H1 (cell line): ENCODE data around the gene CKS1B. TPM values are rescaled to one million over a fixed set of nuclear protein-coding genes. Genes with fewer than 3 reads are reported as not detected.

Experiments used
- CTCF ChIA-PET: fragments of 300-600 bp; sonication (Branson Sonifier 250); formaldehyde crosslinking; loops from one replicate; lab custom pipeline; 2021; ENCODE audit not compliant: partially characterized antibody; lab: Charles Lee
- POLR2A ChIA-PET: fragments of 300-600 bp; sonication (Branson Sonifier 250); formaldehyde crosslinking; loops from one replicate; lab custom pipeline; 2021; ENCODE audit warnings: inconsistent platforms; ENCODE audit not compliant: partially characterized antibody; lab: Charles Lee
- DNase-seq, 2 experiments: peaks; one replicate each; pipeline versions ENCODE4 v3.0.0 to v3.0.0-alpha.2; 2010 to 2022; ENCODE audit warnings: low spot score in 2 of 2, low read depth in 1 of 2, mixed read lengths in 1 of 2
- FAIRE-seq: peaks from 2 replicates; lab custom pipeline; 2011; peaks lifted over from hg19 to GRCh38; lab: Jason Lieb, UNC
- H2AFZ ChIP-seq: 2 replicates; pipeline ENCODE4 v1.8.1; 2012; ENCODE audit warnings: low read length, inconsistent platforms
- H2AK5ac ChIP-seq: 2 replicates; pipeline ENCODE4 v1.6.1; 2013; ENCODE audit warnings: low read depth, low read length
- H2BK120ac ChIP-seq: replicated peaks from 2 replicates; pipeline ENCODE3; 2013; ENCODE audit warnings: low read depth, low read length, inconsistent platforms
- H2BK12ac ChIP-seq: 2 replicates; pipeline ENCODE4 v1.6.1; 2013; ENCODE audit warnings: low read depth, low read length
- H2BK15ac ChIP-seq: 2 replicates; pipeline ENCODE4 v1.6.1; 2013; ENCODE audit warnings: low read length
- H2BK20ac ChIP-seq: 2 replicates; pipeline ENCODE4 v1.6.1; 2013; ENCODE audit warnings: low read length
- H2BK5ac ChIP-seq: 2 replicates; pipeline ENCODE4 v1.6.1; 2013; ENCODE audit warnings: low read depth, low read length
- H3K14ac ChIP-seq: 2 replicates; pipeline ENCODE4 v1.6.1; 2013; ENCODE audit warnings: inconsistent platforms; ENCODE audit not compliant: insufficient read length
- H3K18ac ChIP-seq: 2 replicates; pipeline ENCODE4 v1.6.1; 2013; ENCODE audit warnings: low read length; ENCODE audit errors: extremely low read depth
- H3K23ac ChIP-seq: 2 replicates; pipeline ENCODE4 v1.6.1; 2013; ENCODE audit warnings: inconsistent platforms; ENCODE audit not compliant: insufficient read length
- H3K23me2 ChIP-seq: 2 replicates; pipeline ENCODE4 v1.6.1; 2013; ENCODE audit warnings: low read depth, low read length
- H3K27ac ChIP-seq: 2 replicates; pipeline ENCODE4 v1.6.1; 2011; ENCODE audit warnings: low read depth, low read length, inconsistent platforms
- H3K27me3 ChIP-seq, 4 experiments: replicated peaks in 1 of 4; 1 replicate in 1 of 4; 2 replicates in 3 of 4; pipeline versions ENCODE4 v1.6.1 to v1.8.1; 2011 to 2013; ENCODE audit warnings: low read length in 3 of 4, mild to moderate bottlenecking in 3 of 4, inconsistent platforms in 2 of 4, mixed read lengths in 2 of 4, moderate library complexity in 1 of 4; ENCODE audit not compliant: control insufficient read depth in 3 of 4, insufficient read depth in 3 of 4; ENCODE audit errors: extremely low read depth in 1 of 4
- H3K36me3 ChIP-seq, 4 experiments: 2 replicates each; pipeline versions ENCODE4 v1.6.1 to v1.8.1; 2011 to 2013; ENCODE audit warnings: mild to moderate bottlenecking in 4 of 4, low read length in 3 of 4, moderate library complexity in 2 of 4, control low read depth in 1 of 4, inconsistent platforms in 1 of 4; ENCODE audit not compliant: insufficient read depth in 4 of 4, control insufficient read depth in 2 of 4
- H3K4ac ChIP-seq: replicated peaks from 2 replicates; pipeline ENCODE3; 2013; ENCODE audit warnings: low read length, low read depth, mixed read lengths, inconsistent platforms; ENCODE audit not compliant: insufficient read length
- H3K4me1 ChIP-seq, 4 experiments: replicated peaks in 1 of 4; 1 replicate in 1 of 4; 2 replicates in 3 of 4; pipeline versions ENCODE4 v1.6.1 to v1.8.1; 2011 to 2013; ENCODE audit warnings: low read length in 3 of 4, inconsistent platforms in 2 of 4, mixed read lengths in 1 of 4; ENCODE audit not compliant: insufficient read depth in 4 of 4, control insufficient read depth in 3 of 4
- H3K4me2 ChIP-seq, 2 experiments: 2 replicates each; pipeline versions ENCODE4 v1.6.1 to v1.8.1; 2011 to 2013; ENCODE audit warnings: low read depth in 2 of 2, low read length in 2 of 2, control low read depth in 1 of 2, inconsistent platforms in 1 of 2, mild to moderate bottlenecking in 1 of 2; ENCODE audit not compliant: insufficient read depth in 1 of 2
- H3K4me3 ChIP-seq, 4 experiments: fragments of 200-600, 300-600 bp in 1 of 4; sonication (generic), shearing (Covaris generic), sonication (Bioruptor Twin) in 1 of 4; 2 replicates each; pipeline versions ENCODE4 v1.5.1 to v1.8.1; 2011 to 2016; ENCODE audit warnings: low read length in 4 of 4, low read depth in 3 of 4, control low read depth in 2 of 4, inconsistent platforms in 2 of 4, mild to moderate bottlenecking in 2 of 4, mixed read lengths in 1 of 4, moderate library complexity in 1 of 4; ENCODE audit not compliant: insufficient read depth in 2 of 4; ENCODE audit errors: extremely low read depth in 1 of 4
- H3K56ac ChIP-seq: replicated peaks from 2 replicates; pipeline ENCODE3; 2013; ENCODE audit warnings: low read depth, mild to moderate bottlenecking, mixed read lengths, low read length, inconsistent platforms; ENCODE audit not compliant: insufficient read length
- H3K79me1 ChIP-seq: 2 replicates; pipeline ENCODE4 v1.6.1; 2013; ENCODE audit warnings: low read depth, low read length, control low read depth
- H3K79me2 ChIP-seq, 2 experiments: 2 replicates each; pipeline versions ENCODE4 v1.6.1 to v1.8.1; 2012 to 2013; ENCODE audit warnings: low read length in 2 of 2, mild to moderate bottlenecking in 2 of 2, inconsistent platforms in 1 of 2; ENCODE audit not compliant: insufficient read depth in 2 of 2, control insufficient read depth in 1 of 2
- H3K9ac ChIP-seq, 4 experiments: replicated peaks in 1 of 4; 1 replicate in 1 of 4; 2 replicates in 3 of 4; pipeline versions ENCODE4 v1.6.1 to v1.8.1; 2011 to 2013; ENCODE audit warnings: low read depth in 3 of 4, low read length in 3 of 4, control low read depth in 2 of 4, mild to moderate bottlenecking in 2 of 4, moderate library complexity in 2 of 4, inconsistent platforms in 1 of 4; ENCODE audit errors: extremely low read depth in 1 of 4
- H3K9me3 ChIP-seq, 2 experiments: 2 replicates each; pipeline versions ENCODE4 v1.6.1 to v1.8.1; 2012 to 2013; ENCODE audit warnings: mild to moderate bottlenecking in 2 of 2, moderate library complexity in 2 of 2, control low read depth in 1 of 2, inconsistent platforms in 1 of 2, low read depth in 1 of 2, low read length in 1 of 2, mixed read lengths in 1 of 2; ENCODE audit not compliant: insufficient read depth in 2 of 2
- H4K20me1 ChIP-seq, 2 experiments: replicated peaks in 1 of 2; 2 replicates each; pipeline versions ENCODE3 to v1.8.1; 2011 to 2013; ENCODE audit warnings: inconsistent platforms in 2 of 2, low read length in 2 of 2, mild to moderate bottlenecking in 1 of 2; ENCODE audit not compliant: insufficient read depth in 2 of 2, control insufficient read depth in 1 of 2
- H4K5ac ChIP-seq: 2 replicates; pipeline ENCODE4 v1.6.1; 2013; ENCODE audit warnings: low read length, low read depth, mixed read lengths, inconsistent platforms; ENCODE audit not compliant: insufficient read length
- H4K8ac ChIP-seq: 2 replicates; pipeline ENCODE4 v1.8.0; 2013; ENCODE audit warnings: mild to moderate bottlenecking, moderate library complexity, low read length, inconsistent platforms; ENCODE audit not compliant: insufficient read depth; ENCODE audit errors: extremely low read depth
- H4K91ac ChIP-seq: replicated peaks from 2 replicates; pipeline ENCODE3; 2013; ENCODE audit warnings: low read length, mixed read lengths, inconsistent platforms; ENCODE audit not compliant: insufficient read length
- ASH2L ChIP-seq: fragments of 200-600, 300-600 bp; sonication (generic); IDR thresholded peaks from one replicate; pipeline ENCODE4 v1.7.1; 2017; ENCODE audit warnings: low read length
- BACH1 ChIP-seq: IDR thresholded peaks from 2 replicates; pipeline ENCODE4 v1.6.1; 2012; ENCODE audit warnings: low read length, improper control_type of control experiment
- BCL11A ChIP-seq, 2 experiments: IDR thresholded peaks; one replicate each; pipeline ENCODE4 v1.6.1; 2011; ENCODE audit warnings: low read depth in 2 of 2, low read length in 2 of 2, mild to moderate bottlenecking in 2 of 2
- BRCA1 ChIP-seq: IDR thresholded peaks from 2 replicates; pipeline ENCODE4 v1.6.1; 2012; ENCODE audit warnings: low read depth, low read length, improper control_type of control experiment
- EGR1 ChIP-seq: IDR thresholded peaks from 2 replicates; pipeline ENCODE4 v1.6.1; 2011; ENCODE audit warnings: low read depth, low read length, borderline replicate concordance
- EZH2 ChIP-seq: fragments of 200-600 bp; sonication (generic); IDR thresholded peaks from 2 replicates; pipeline ENCODE4 v1.7.1; 2012; ENCODE audit warnings: low read depth, mild to moderate bottlenecking, moderate library complexity, low read length, inconsistent platforms; ENCODE audit not compliant: severe bottlenecking
- FOSL1 ChIP-seq: IDR thresholded peaks from 2 replicates; pipeline ENCODE4 v1.6.1; 2011; ENCODE audit warnings: mild to moderate bottlenecking, low read depth, low read length, moderate library complexity; ENCODE audit not compliant: insufficient read depth
- HDAC2 ChIP-seq, 2 experiments: fragments of 300-600 bp in 1 of 2; sonication (generic) in 1 of 2; IDR thresholded peaks; 2 replicates each; pipeline ENCODE4 v1.6.1; 2011 to 2012; ENCODE audit warnings: low read depth in 2 of 2, low read length in 2 of 2, mild to moderate bottlenecking in 2 of 2, moderate library complexity in 2 of 2, borderline replicate concordance in 1 of 2, inconsistent platforms in 1 of 2
- JUN ChIP-seq: IDR thresholded peaks from 2 replicates; pipeline ENCODE4 v1.6.1; 2011; ENCODE audit warnings: low read depth, mild to moderate bottlenecking, improper control_type of control experiment, low read length
- PHF8 ChIP-seq: fragments of 200-600 bp; sonication (generic); conservative IDR thresholded peaks from 2 replicates; pipeline ENCODE4 v1.7.1; 2012; ENCODE audit warnings: low read depth, mild to moderate bottlenecking, inconsistent platforms, low read length, moderate library complexity
- POLR2A ChIP-seq, 2 experiments: IDR thresholded peaks; 1 replicate in 1 of 2; 2 replicates in 1 of 2; pipeline ENCODE4 v1.6.1; 2011; ENCODE audit warnings: low read depth in 2 of 2, low read length in 2 of 2, mild to moderate bottlenecking in 2 of 2; ENCODE audit errors: control extremely low read depth in 1 of 2
- POU5F1 ChIP-seq: IDR thresholded peaks from 2 replicates; pipeline ENCODE4 v1.6.1; 2011; ENCODE audit warnings: low read depth, mild to moderate bottlenecking, low read length, moderate library complexity
- RNF2 ChIP-seq: fragments of 200-900, 300-1000 bp; sonication (generic); IDR thresholded peaks from 2 replicates; pipeline ENCODE4 v1.7.1; 2016; ENCODE audit warnings: borderline replicate concordance, low read depth, mild to moderate bottlenecking, antibody characterized with exemption, low read length; ENCODE audit not compliant: poor library complexity, severe bottlenecking; ENCODE audit errors: missing control alignments
- SP2 ChIP-seq: IDR thresholded peaks from 2 replicates; pipeline ENCODE4 v1.6.1; 2012; ENCODE audit warnings: mild to moderate bottlenecking, low read length, inconsistent platforms
- WGBS, 2 experiments: shearing (Covaris generic) in 1 of 2; methylation state at CpG; one replicate each; pipeline versions ENCODE4 v1.1.6 to v1.1.7; 2013 to 2015; ENCODE audit warnings: low lambda C conversion rate in 2 of 2, mixed read lengths in 2 of 2, inconsistent platforms in 1 of 2, low coverage in 1 of 2, missing lambda C conversion rate in 1 of 2; ENCODE audit not compliant: insufficient replicate concordance in 2 of 2, insufficient coverage in 1 of 2, insufficient read length in 1 of 2; ENCODE audit errors: extremely low coverage in 1 of 2, missing lambda C conversion rate in 1 of 2; 5-methylcytosine and 5-hydroxymethylcytosine counted together
- polyA plus RNA-seq, 7 experiments: library from polyadenylated mRNA; depleted of rRNA in 3 of 7; stranded (reverse) in 5 of 7; unstranded in 2 of 7; fragments of >200 nt in 5 of 7; fragments of 200-250 nt in 2 of 7; gene quantifications; 1 replicate in 5 of 7; 2 replicates in 1 of 7; 4 replicates in 1 of 7; pipeline versions ENCODE4 v1.2.1 to v1.2.3, GENCODE V29; 2011 to 2013; ENCODE audit warnings: missing spikeins in 2 of 7, mixed read lengths in 2 of 7
- total RNA-seq: library from RNA; stranded (reverse); fragmentation: NEBNext Ultra II Directional; extraction: Animal tissue kit (Norgen Biotek cat#: 25700); gene quantifications from 2 replicates; pipeline ENCODE4 v1.2.1, GENCODE V29; 2021

The CKS1B gene
- total and polyA plus RNA-seq, 2 of the 8 experiments (the other 6 are each of a cell fraction or from before 2014, with no cell fraction given) = 294 to 1,025 TPM

GRCh38 chr1:154966111-154966510, 8.4 kb upstream of the CKS1B start:
- no peak overlapping the region for H3K4me3 ChIP-seq
- H4K20me1 ChIP-seq = peaks cover 9 to 13% of the 10 kb centered on the region in 2 experiments
- no peak overlapping the region for H2AK5ac ChIP-seq
- H3K4ac ChIP-seq = no peak overlapping the region
- no peak overlapping the region for H2BK120ac ChIP-seq
- ChIA-PET POLR2A (interaction anchor here (1.8 to 42.8 kb wide), 3 partner anchors 7 to 22 kb away, joined by 7 to 662 read pairs (median 662); partner anchors contain the start of genes CKS1B, FLAD1, LENEP and PBXIP1), CTCF (interaction anchor here (0.8 to 8.2 kb wide), 6 partner anchors 10 to 119 kb away, joined by 3 to 113 read pairs (median 3); partner anchors contain the start of genes FLAD1, LENEP and PBXIP1)
- peaks cover 6 to 38% of the 10 kb centered on the region in 2 experiments; a peak in 3 of 4 replicates for H3K79me2 ChIP-seq
- no peaks in the 10 kb centered on the region for H3K9me3 ChIP-seq
- peaks cover 11% of the 10 kb centered on the region; the same call in 1 of the 2 replicates for H3K23me2 ChIP-seq
- H3K18ac ChIP-seq = no peak overlapping the region
- no peak overlapping the region for H2BK12ac ChIP-seq
- FAIRE-seq (no peak), DNase-seq (no peak)
- no peak overlapping the region for H2BK15ac ChIP-seq
- H4K8ac ChIP-seq = no peak overlapping the region
- no peak overlapping the region for H2BK20ac ChIP-seq
- H3K27me3 ChIP-seq = no peaks in the 10 kb centered on the region
- no peak overlapping the region for H4K5ac ChIP-seq
- no peak overlapping the region for H3K4me2 ChIP-seq
- H3K14ac ChIP-seq = no peak overlapping the region
- H3K56ac ChIP-seq = no peak overlapping the region
- H2AFZ ChIP-seq = no peak overlapping the region
- no peak overlapping the region for H3K27ac ChIP-seq
- peaks cover 20 to 51% (median 43%) of the 10 kb centered on the region in 4 experiments for H3K36me3 ChIP-seq
- H2BK5ac ChIP-seq = no peak overlapping the region
- no peak overlapping the region for H4K91ac ChIP-seq
- H3K23ac ChIP-seq = no peak overlapping the region
- no peak overlapping the region for H3K9ac ChIP-seq
- H3K4me1 ChIP-seq = peaks cover 0 to 13% (median 7%) of the 10 kb centered on the region in 4 experiments; a peak in 6 of 7 replicates
- H3K79me1 ChIP-seq = peaks cover 14% of the 10 kb centered on the region
- 90% methylated on average over 6 of the region's 7 CpGs; no CpG with 5 or more reads in 1 of the 2 experiments for WGBS, 2 experiments
- TF ChIP-seq FOSL1 (no peak), RNF2 (no peak), EGR1 (no peak), BRCA1 (no peak), EZH2 (no peak), BCL11A (IDR thresholded peaks at IDR 0.05; ENCODE audit: low read depth in 2 of 2, low read length in 2 of 2) (no peak), ASH2L (no peak), POU5F1 (no peak), JUN (no peak), HDAC2 (IDR thresholded peaks at IDR 0.05; ENCODE audit: borderline replicate concordance in 1 of 2, low read depth in 2 of 2, low read length in 2 of 2) (no peak), PHF8 (no peak), BACH1 (no peak), SP2 (no peak), POLR2A (IDR thresholded peaks at IDR 0.05; ENCODE audit: control extremely low read depth in 1 of 2, low read depth in 2 of 2, low read length in 2 of 2) (no peak)
